K562 (cell line): ENCODE measurements around the gene BTF3L4. TPM values are rescaled to one million over a fixed set of nuclear protein-coding genes. Genes with fewer than 3 reads are reported as not detected.

ENCODE experiments used
- CEBPB ChIP-seq: fragments of 450-650 bp; IDR thresholded peaks from 2 replicates; pipeline ENCODE4 v1.6.1; 2016; ENCODE audit warnings: missing genetic modification characterization, missing compliant biosample characterization
- DMBX1 ChIP-seq: fragments of 250-450 bp; sonication (Bioruptor Pico); IDR thresholded peaks from 2 replicates; pipeline ENCODE4 v1.8.0; 2022; ENCODE audit warnings: inconsistent platforms, mild to moderate bottlenecking, moderate library complexity, borderline replicate concordance
- FOXM1 ChIP-seq, 2 experiments: fragments of 450-650 bp in 1 of 2; sonication (generic) in 1 of 2; formaldehyde crosslinking in 1 of 2; IDR thresholded peaks; 2 replicates each; pipeline versions ENCODE4 v1.6.1 to v1.9.0; 2017 to 2022; ENCODE audit warnings: low read depth in 2 of 2, mild to moderate bottlenecking in 2 of 2, missing genetic modification reagents in 1 of 2, moderate library complexity in 1 of 2
- GTF2E2 ChIP-seq: fragments of 200-800 bp; sonication (Bioruptor generic); IDR thresholded peaks from 2 replicates; pipeline ENCODE4 v1.6.1; 2016; ENCODE audit warnings: missing genetic modification characterization, missing compliant biosample characterization
- HCFC1 ChIP-seq: IDR thresholded peaks from 2 replicates; pipeline ENCODE4 v1.6.1; 2012; ENCODE audit warnings: low read depth, low read length, improper control_type of control experiment
- MCM7 ChIP-seq, 2 experiments: fragments of 450-650 bp; IDR thresholded peaks; 2 replicates each; pipeline ENCODE4 v1.6.1; 2016 to 2018
- NFATC3 ChIP-seq: fragments of 450-650 bp; IDR thresholded peaks from 2 replicates; pipeline ENCODE4 v1.6.1; 2017; ENCODE audit warnings: mild to moderate bottlenecking
- NFE2L1 ChIP-seq: fragments of 450-650 bp; IDR thresholded peaks from 2 replicates; pipeline ENCODE4 v1.6.1; 2016; ENCODE audit warnings: missing genetic modification characterization, low read depth, mild to moderate bottlenecking, missing compliant biosample characterization, moderate library complexity, borderline replicate concordance
- NR2C1 ChIP-seq, 2 experiments: fragments of 450-650 bp; IDR thresholded peaks; 2 replicates each; pipeline ENCODE4 v1.6.1; 2017; ENCODE audit warnings: mild to moderate bottlenecking in 2 of 2, antibody characterized with exemption in 1 of 2, inconsistent platforms in 1 of 2, missing compliant biosample characterization in 1 of 2, missing genetic modification characterization in 1 of 2
- POLR2H ChIP-seq: IDR thresholded peaks from 2 replicates; pipeline ENCODE4 v1.6.1; 2016; ENCODE audit warnings: missing genetic modification characterization, low read depth, mild to moderate bottlenecking, control low read depth, missing compliant biosample characterization, moderate library complexity
- PURB ChIP-seq: sonication (generic); formaldehyde crosslinking; IDR thresholded peaks from 2 replicates; pipeline ENCODE4 v1.9.0; 2021; ENCODE audit warnings: low read depth, mild to moderate bottlenecking, missing genetic modification reagents
- RBM34 ChIP-seq: fragments of 200-400 bp; formaldehyde crosslinking; IDR thresholded peaks from 2 replicates; pipeline ENCODE4 v1.6.1; 2018; ENCODE audit warnings: low read length, borderline replicate concordance; ENCODE audit not compliant: insufficient read depth
- RFX7 ChIP-seq: fragments of 250-450 bp; sonication (Bioruptor Pico); IDR thresholded peaks from 2 replicates; pipeline ENCODE4 v1.5.1; 2021; ENCODE audit warnings: mild to moderate bottlenecking
- ZNF584 ChIP-seq: fragments of 200-800 bp; sonication (Bioruptor generic); IDR thresholded peaks from 2 replicates; pipeline ENCODE4 v1.6.1; 2016; ENCODE audit warnings: low read depth, mild to moderate bottlenecking, missing genetic modification characterization, missing compliant biosample characterization
- ZNF589 ChIP-seq: fragments of 200-800 bp; sonication (Bioruptor generic); IDR thresholded peaks from 2 replicates; pipeline ENCODE4 v1.6.1; 2016; ENCODE audit warnings: low read depth, missing genetic modification characterization, missing compliant biosample characterization
- ZNF695 ChIP-seq: fragments of 450-650 bp; formaldehyde crosslinking; IDR thresholded peaks from 2 replicates; pipeline ENCODE4 v1.4.0; 2020; ENCODE audit warnings: mild to moderate bottlenecking, moderate library complexity
- polyA plus RNA-seq, 8 experiments: library from polyadenylated mRNA; depleted of rRNA in 4 of 8; stranded (reverse) in 5 of 8; unstranded in 3 of 8; fragments of >200 nt; fragmentation: Nextera tagmentation in 2 of 8; fragmentation: Illumina TruSeq in 1 of 8; extraction: Ambion mirVana in 2 of 8; extraction: Trizol in 1 of 8; gene quantifications; 2 replicates each; pipeline versions ENCODE4 v1.2.1 to v1.2.3, GENCODE V29; 2011 to 2014; ENCODE audit warnings: inconsistent platforms in 1 of 8, missing spikeins in 1 of 8
- total RNA-seq, 7 experiments: library from RNA; depleted of rRNA in 6 of 7; stranded (reverse); fragments of >200 nt in 6 of 7; fragmentation: Illumina TruSeq in 2 of 7; extraction: Trizol in 2 of 7; gene quantifications; 2 replicates each; pipeline versions ENCODE4 v1.2.1 to v1.2.3, GENCODE V29; 2011 to 2021; ENCODE audit warnings: low replicate concordance in 1 of 7
- TF ChIP-seq, protein P1 (sequence below): fragments of 250-450 bp; sonication (Bioruptor Pico); IDR thresholded peaks from 2 replicates; pipeline ENCODE4 v1.5.0; 2020; ENCODE audit warnings: mild to moderate bottlenecking, borderline replicate concordance
- TF ChIP-seq, protein P2 (sequence below): fragments of 450-650 bp; IDR thresholded peaks from 2 replicates; pipeline ENCODE4 v1.6.1; 2014; ENCODE audit warnings: low read depth, mild to moderate bottlenecking, moderate library complexity, borderline replicate concordance
- TF ChIP-seq, protein P3 (sequence below): IDR thresholded peaks from 2 replicates; pipeline ENCODE4 v1.6.1; 2014; ENCODE audit warnings: antibody characterized with exemption
- TF ChIP-seq, protein P4 (sequence below): fragments of 250-450 bp; sonication (Bioruptor Pico); IDR thresholded peaks from 2 replicates; pipeline ENCODE4 v1.5.0; 2021; ENCODE audit warnings: mild to moderate bottlenecking, moderate library complexity

BTF3L4 gene
- total and polyA plus RNA-seq, 9 of the 15 experiments (the other 6 are each of a cell fraction or from before 2014, with no cell fraction given): 40.1 to 106 (median 88.8) TPM

DNA sequence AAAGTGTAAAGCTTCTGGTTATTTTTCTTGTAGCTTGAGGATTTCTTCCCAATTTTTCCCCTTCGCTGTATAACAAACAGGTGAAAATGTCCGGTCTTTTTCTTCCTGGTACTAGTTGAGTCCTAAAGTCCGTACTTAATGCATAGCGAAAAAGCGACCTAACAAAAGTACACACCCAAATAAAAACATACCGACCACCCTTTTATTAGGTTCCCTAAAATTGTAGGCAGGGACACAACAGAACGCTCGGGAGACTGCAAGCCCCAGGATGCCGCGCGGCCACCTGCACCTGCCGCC, 281 bp upstream of the BTF3L4 start (continued):
- TF ChIP-seq NR2C1 (IDR thresholded peaks at IDR 0.05) (0 out of 2 replicates have a peak, but pooled peaks have one; percentile 70), NR2C1 (tag; IDR thresholded peaks at IDR 0.05) (peak; percentile 82; the same call in 1 of the 2 replicates), POLR2H (tag) (0 out of 2 replicates have a peak, but pooled peaks have one; percentile 73), DMBX1 (CRISPR knock-in tag) (no peak), NFATC3 (peak; percentile 76; the same call in 1 of the 2 replicates), MCM7 (IDR thresholded peaks at IDR 0.05) (no peak), RFX7 (no peak), CEBPB (tag) (peak; percentile 56; the same call in 1 of the 2 replicates), PURB (CRISPR knock-in tag) (no peak), FOXM1 (IDR thresholded peaks at IDR 0.05; ENCODE audit: low read depth) (peak; percentile 9; the same call in 1 of the 2 replicates), FOXM1 (CRISPR knock-in tag; IDR thresholded peaks at IDR 0.05; ENCODE audit: low read depth) (no peak), HCFC1 (peak; percentile 86), RBM34 (no peak), ZNF584 (CRISPR knock-in tag) (peak; percentile 34; the same call in 1 of the 2 replicates), ZNF589 (CRISPR knock-in tag) (peak; percentile 85), GTF2E2 (peak; percentile 40; the same call in 1 of the 2 replicates), ZNF695 (CRISPR knock-in tag) (no peak), NFE2L1 (tag) (no peak)
- TF ChIP-seq, protein P1, sequence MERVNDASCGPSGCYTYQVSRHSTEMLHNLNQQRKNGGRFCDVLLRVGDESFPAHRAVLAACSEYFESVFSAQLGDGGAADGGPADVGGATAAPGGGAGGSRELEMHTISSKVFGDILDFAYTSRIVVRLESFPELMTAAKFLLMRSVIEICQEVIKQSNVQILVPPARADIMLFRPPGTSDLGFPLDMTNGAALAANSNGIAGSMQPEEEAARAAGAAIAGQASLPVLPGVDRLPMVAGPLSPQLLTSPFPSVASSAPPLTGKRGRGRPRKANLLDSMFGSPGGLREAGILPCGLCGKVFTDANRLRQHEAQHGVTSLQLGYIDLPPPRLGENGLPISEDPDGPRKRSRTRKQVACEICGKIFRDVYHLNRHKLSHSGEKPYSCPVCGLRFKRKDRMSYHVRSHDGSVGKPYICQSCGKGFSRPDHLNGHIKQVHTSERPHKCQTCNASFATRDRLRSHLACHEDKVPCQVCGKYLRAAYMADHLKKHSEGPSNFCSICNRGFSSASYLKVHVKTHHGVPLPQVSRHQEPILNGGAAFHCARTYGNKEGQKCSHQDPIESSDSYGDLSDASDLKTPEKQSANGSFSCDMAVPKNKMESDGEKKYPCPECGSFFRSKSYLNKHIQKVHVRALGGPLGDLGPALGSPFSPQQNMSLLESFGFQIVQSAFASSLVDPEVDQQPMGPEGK (CRISPR knock-in tag): 0 out of 2 replicates have a peak, but pooled peaks have one; percentile 19
- TF ChIP-seq, protein P2, sequence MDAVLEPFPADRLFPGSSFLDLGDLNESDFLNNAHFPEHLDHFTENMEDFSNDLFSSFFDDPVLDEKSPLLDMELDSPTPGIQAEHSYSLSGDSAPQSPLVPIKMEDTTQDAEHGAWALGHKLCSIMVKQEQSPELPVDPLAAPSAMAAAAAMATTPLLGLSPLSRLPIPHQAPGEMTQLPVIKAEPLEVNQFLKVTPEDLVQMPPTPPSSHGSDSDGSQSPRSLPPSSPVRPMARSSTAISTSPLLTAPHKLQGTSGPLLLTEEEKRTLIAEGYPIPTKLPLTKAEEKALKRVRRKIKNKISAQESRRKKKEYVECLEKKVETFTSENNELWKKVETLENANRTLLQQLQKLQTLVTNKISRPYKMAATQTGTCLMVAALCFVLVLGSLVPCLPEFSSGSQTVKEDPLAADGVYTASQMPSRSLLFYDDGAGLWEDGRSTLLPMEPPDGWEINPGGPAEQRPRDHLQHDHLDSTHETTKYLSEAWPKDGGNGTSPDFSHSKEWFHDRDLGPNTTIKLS: peak; percentile 53; the same call in 1 of the 2 replicates
- TF ChIP-seq, protein P3, sequence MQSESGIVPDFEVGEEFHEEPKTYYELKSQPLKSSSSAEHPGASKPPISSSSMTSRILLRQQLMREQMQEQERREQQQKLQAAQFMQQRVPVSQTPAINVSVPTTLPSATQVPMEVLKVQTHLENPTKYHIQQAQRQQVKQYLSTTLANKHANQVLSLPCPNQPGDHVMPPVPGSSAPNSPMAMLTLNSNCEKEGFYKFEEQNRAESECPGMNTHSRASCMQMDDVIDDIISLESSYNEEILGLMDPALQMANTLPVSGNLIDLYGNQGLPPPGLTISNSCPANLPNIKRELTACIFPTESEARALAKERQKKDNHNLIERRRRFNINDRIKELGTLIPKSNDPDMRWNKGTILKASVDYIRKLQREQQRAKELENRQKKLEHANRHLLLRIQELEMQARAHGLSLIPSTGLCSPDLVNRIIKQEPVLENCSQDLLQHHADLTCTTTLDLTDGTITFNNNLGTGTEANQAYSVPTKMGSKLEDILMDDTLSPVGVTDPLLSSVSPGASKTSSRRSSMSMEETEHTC: no peak
- TF ChIP-seq, protein P4, sequence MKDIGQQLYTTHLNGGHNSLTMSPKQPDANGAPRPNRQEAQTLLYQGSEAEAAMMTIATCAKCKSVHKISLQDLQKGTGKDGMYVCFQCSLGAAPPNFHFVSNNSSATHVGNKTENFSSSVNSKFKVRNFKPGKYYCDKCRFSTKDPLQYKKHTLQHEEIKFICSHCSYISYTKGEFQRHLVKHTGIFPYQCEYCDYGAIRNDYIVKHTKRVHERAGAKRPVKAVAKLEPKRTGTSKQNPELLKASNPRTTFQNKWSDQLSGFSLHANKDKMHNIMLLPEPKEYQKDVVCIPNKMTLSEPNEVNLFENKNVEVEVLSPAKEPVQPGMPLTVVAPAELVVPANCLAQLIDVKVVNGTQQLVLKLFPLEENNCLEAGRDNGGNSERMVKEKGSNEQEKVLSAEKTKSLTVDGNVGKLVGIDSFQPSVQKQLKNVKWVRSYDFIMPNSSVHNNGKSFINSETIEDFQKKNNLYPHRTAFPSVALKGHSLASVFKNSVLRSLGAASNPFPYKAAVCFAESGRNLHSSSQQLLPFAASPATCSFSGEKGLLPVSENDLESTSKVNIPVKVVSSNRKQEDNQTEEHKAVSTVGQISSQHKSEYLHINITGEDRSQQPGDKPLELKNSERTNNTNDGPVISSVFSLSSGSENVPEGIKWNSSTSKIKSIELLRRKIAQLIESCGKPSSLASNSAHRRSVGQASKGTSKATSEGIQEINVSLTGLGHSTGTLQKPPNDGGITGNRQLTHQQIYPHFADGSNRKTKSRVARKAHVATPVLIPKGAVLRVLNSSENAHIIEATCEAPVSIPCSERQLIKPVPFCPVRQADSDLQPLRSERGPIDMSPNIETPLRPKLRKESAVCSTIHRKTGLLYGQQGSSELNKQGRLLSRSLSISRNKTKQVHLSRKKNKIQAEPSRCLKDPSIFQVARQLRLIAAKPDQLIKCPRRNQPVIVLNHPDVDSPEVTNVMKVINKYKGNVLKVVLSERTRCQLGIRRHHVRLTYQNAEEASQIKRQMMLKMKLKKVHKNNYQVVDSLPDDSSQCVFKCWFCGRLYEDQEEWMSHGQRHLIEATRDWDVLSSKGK (CRISPR knock-in tag): no peak
